22Rv1 (cell line): ENCODE results near the gene PHF10.

Source experiments
- ZFX ChIP-seq: fragments of 450-650 bp; IDR thresholded peaks from 2 replicates; pipeline ENCODE4 v1.6.1; 2017; ENCODE audit warnings: antibody characterized with exemption, borderline replicate concordance
- TF ChIP-seq, protein P1 (sequence below): fragments of 450-650 bp; IDR thresholded peaks from 2 replicates; pipeline ENCODE4 v1.5.1; 2017; ENCODE audit warnings: mild to moderate bottlenecking

DNA sequence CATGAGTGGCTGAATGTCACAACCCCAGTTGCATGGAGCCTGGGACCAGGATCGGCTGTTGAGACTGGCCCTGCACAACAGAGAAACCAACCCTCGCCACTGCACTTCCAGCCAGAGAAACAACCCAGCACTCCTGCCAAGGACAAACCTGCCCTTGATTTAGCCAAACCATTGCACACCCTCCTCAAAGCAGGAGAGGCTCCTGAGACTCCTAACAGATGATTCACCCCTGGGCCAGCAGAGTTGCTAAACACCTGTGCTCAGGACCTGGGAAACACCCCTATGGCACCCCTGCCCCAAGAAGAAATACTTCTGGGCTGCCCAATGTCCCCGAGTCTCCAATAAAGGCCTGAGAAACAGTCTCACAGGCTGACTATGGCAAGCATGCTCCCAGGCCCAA, 40.2 kb downstream of the PHF10 start:
- TF ChIP-seq, protein P1, sequence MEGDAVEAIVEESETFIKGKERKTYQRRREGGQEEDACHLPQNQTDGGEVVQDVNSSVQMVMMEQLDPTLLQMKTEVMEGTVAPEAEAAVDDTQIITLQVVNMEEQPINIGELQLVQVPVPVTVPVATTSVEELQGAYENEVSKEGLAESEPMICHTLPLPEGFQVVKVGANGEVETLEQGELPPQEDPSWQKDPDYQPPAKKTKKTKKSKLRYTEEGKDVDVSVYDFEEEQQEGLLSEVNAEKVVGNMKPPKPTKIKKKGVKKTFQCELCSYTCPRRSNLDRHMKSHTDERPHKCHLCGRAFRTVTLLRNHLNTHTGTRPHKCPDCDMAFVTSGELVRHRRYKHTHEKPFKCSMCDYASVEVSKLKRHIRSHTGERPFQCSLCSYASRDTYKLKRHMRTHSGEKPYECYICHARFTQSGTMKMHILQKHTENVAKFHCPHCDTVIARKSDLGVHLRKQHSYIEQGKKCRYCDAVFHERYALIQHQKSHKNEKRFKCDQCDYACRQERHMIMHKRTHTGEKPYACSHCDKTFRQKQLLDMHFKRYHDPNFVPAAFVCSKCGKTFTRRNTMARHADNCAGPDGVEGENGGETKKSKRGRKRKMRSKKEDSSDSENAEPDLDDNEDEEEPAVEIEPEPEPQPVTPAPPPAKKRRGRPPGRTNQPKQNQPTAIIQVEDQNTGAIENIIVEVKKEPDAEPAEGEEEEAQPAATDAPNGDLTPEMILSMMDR, result no peak
- no peak for TF ChIP-seq ZFX
